Mucosa of stomach (tissue), 1 donor: ENCODE results near the gene ADGRG3.

ENCODE experiments used
- H3K27me3 ChIP-seq: one replicate; pipeline ENCODE4 v1.7.0; 2013; ENCODE audit warnings: mild to moderate bottlenecking, low read length; ENCODE audit not compliant: control insufficient read depth, insufficient read depth
- H3K36me3 ChIP-seq: one replicate; pipeline ENCODE4 v1.7.0; 2013; ENCODE audit warnings: low read length; ENCODE audit not compliant: control insufficient read depth, insufficient read depth
- H3K4me1 ChIP-seq: one replicate; pipeline ENCODE4 v1.7.0; 2013; ENCODE audit warnings: mild to moderate bottlenecking, low read length; ENCODE audit not compliant: control insufficient read depth, insufficient read depth
- H3K4me3 ChIP-seq: one replicate; pipeline ENCODE4 v1.7.0; 2013; ENCODE audit warnings: low read length
- H3K9ac ChIP-seq: one replicate; pipeline ENCODE4 v1.7.0; 2013; ENCODE audit warnings: mild to moderate bottlenecking, low read length, moderate library complexity
- H3K9me3 ChIP-seq: one replicate; pipeline ENCODE4 v1.7.0; 2013; ENCODE audit warnings: mild to moderate bottlenecking, low read length, moderate library complexity; ENCODE audit not compliant: control insufficient read depth
- donor health status: Pancreatic carcinoma.

The ADGRG3 gene

GRCh38 chr16:57635266-57636097 lies 32.6 kb upstream of the ADGRG3 start:
- Histone ChIP-seq H3K27me3 (no peaks in the 10 kb centered on the region), H3K9me3 (no peaks in the 10 kb centered on the region), H3K9ac (no peak overlapping the region), H3K4me3 (no peak overlapping the region), H3K36me3 (no peaks in the 10 kb centered on the region), H3K4me1 (peaks cover 74% of the 10 kb centered on the region)

GRCh38 chr16:57636184-57636583 lies 31.9 kb upstream of the ADGRG3 start:
- H3K27me3 ChIP-seq, result no peaks in the 10 kb centered on the region
- no peaks in the 10 kb centered on the region for H3K9me3 ChIP-seq
- no peak overlapping the region for H3K4me3 ChIP-seq
- H3K9ac ChIP-seq, result no peak overlapping the region
- no peaks in the 10 kb centered on the region for H3K36me3 ChIP-seq
- peaks cover 67% of the 10 kb centered on the region for H3K4me1 ChIP-seq

GRCh38 chr16:57637020-57637419 lies 31.1 kb upstream of the ADGRG3 start:
- Histone ChIP-seq H3K9me3 (no peaks in the 10 kb centered on the region), H3K4me1 (peaks cover 59% of the 10 kb centered on the region), H3K27me3 (no peaks in the 10 kb centered on the region), H3K4me3 (no peak overlapping the region), H3K36me3 (no peaks in the 10 kb centered on the region), H3K9ac (no peak overlapping the region)

GRCh38 chr16:57637424-57637823 lies 30.7 kb upstream of the ADGRG3 start:
- Histone ChIP-seq H3K4me3 (no peak overlapping the region), H3K9ac (no peak overlapping the region)

GRCh38 chr16:57637965-57638364 lies 30.1 kb upstream of the ADGRG3 start:
- no peaks in the 10 kb centered on the region for H3K36me3 ChIP-seq
- H3K4me1 ChIP-seq, result peaks cover 54% of the 10 kb centered on the region
- H3K9ac ChIP-seq, result no peak overlapping the region
- no peaks in the 10 kb centered on the region for H3K27me3 ChIP-seq
- H3K4me3 ChIP-seq, result no peak overlapping the region
- H3K9me3 ChIP-seq, result no peaks in the 10 kb centered on the region

More at GRCh38 chr16:57637424-57637823, 30.7 kb upstream of the ADGRG3 start:
- Histone ChIP-seq H3K27me3 (no peaks in the 10 kb centered on the region), H3K9me3 (no peaks in the 10 kb centered on the region), H3K36me3 (no peaks in the 10 kb centered on the region), H3K4me1 (peaks cover 55% of the 10 kb centered on the region)

GRCh38 chr16:57638381-57638780 lies 29.7 kb upstream of the ADGRG3 start:
- Histone ChIP-seq H3K27me3 (no peaks in the 10 kb centered on the region), H3K4me1 (peaks cover 58% of the 10 kb centered on the region), H3K4me3 (no peak overlapping the region), H3K9me3 (no peaks in the 10 kb centered on the region), H3K9ac (no peak overlapping the region), H3K36me3 (no peaks in the 10 kb centered on the region)

- H3K9me3 ChIP-seq, result no peaks in the 10 kb centered on the region
- no peak overlapping the region for H3K4me3 ChIP-seq
- no peaks in the 10 kb centered on the region for H3K36me3 ChIP-seq
- H3K9ac ChIP-seq, result no peak overlapping the region
- no peaks in the 10 kb centered on the region for H3K27me3 ChIP-seq
- H3K4me1 ChIP-seq, result peaks cover 56% of the 10 kb centered on the region
Observed at GRCh38 chr16:57639172-57639887, 28.8 kb upstream of the ADGRG3 start.

GRCh38 chr16:57640185-57640584 lies 27.9 kb upstream of the ADGRG3 start:
- Histone ChIP-seq H3K4me3 (no peak overlapping the region), H3K4me1 (peaks cover 48% of the 10 kb centered on the region), H3K9me3 (no peaks in the 10 kb centered on the region), H3K9ac (no peak overlapping the region), H3K27me3 (no peaks in the 10 kb centered on the region), H3K36me3 (no peaks in the 10 kb centered on the region)

- no peak overlapping the region for H3K9ac ChIP-seq
- peaks cover 43% of the 10 kb centered on the region for H3K4me1 ChIP-seq
Observed at GRCh38 chr16:57640612-57641011, 27.5 kb upstream of the ADGRG3 start.

GRCh38 chr16:57642160-57643135 lies 25.7 kb upstream of the ADGRG3 start:
- H3K27me3 ChIP-seq, result no peaks in the 10 kb centered on the region
- H3K4me1 ChIP-seq, result peaks cover 35% of the 10 kb centered on the region
- no peak overlapping the region for H3K9ac ChIP-seq

More at GRCh38 chr16:57640612-57641011, 27.5 kb upstream of the ADGRG3 start:
- H3K9me3 ChIP-seq, result no peaks in the 10 kb centered on the region
- H3K4me3 ChIP-seq, result no peak overlapping the region
- no peaks in the 10 kb centered on the region for H3K36me3 ChIP-seq
- H3K27me3 ChIP-seq, result no peaks in the 10 kb centered on the region

GRCh38 chr16:57643147-57643874 lies 24.8 kb upstream of the ADGRG3 start:
- peaks cover 27% of the 10 kb centered on the region for H3K4me1 ChIP-seq

More at GRCh38 chr16:57642160-57643135, 25.7 kb upstream of the ADGRG3 start:
- no peaks in the 10 kb centered on the region for H3K9me3 ChIP-seq
- no peaks in the 10 kb centered on the region for H3K36me3 ChIP-seq
- H3K4me3 ChIP-seq, result no peak overlapping the region

More at GRCh38 chr16:57643147-57643874, 24.8 kb upstream of the ADGRG3 start:
- H3K27me3 ChIP-seq, result no peaks in the 10 kb centered on the region
- H3K36me3 ChIP-seq, result no peaks in the 10 kb centered on the region
- H3K4me3 ChIP-seq, result no peak overlapping the region
- no peaks in the 10 kb centered on the region for H3K9me3 ChIP-seq
- H3K9ac ChIP-seq, result no peak overlapping the region
